OCI-LY3 (cell line): Measurements from ENCODE around the gene PTAR1.
A peak's percentile ranks its signal among the peaks of the same experiment; 100 is the strongest.
"Not testable (repeated sequence)": the region's sequence is repeated elsewhere in the genome, so short reads cannot be mapped to it uniquely, and the experiment has no call there.

Source experiments
- H2AFZ ChIP-seq: fragments of 200-600, 300-600 bp; shearing (Covaris generic); 2 replicates; pipeline ENCODE4 v1.6.0; 2014; ENCODE audit warnings: antibody characterized with exemption, low read depth, low read length
- H3K27ac ChIP-seq: fragments of 200-600, 300-600 bp; sonication (generic); 2 replicates; pipeline ENCODE4 v1.5.1; 2014; ENCODE audit warnings: mild to moderate bottlenecking, low read length, moderate library complexity, mixed read lengths
- H3K27me3 ChIP-seq: fragments of 200-600, 300-600 bp; sonication (generic); 2 replicates; pipeline ENCODE4 v1.6.1; 2014; ENCODE audit warnings: low read depth, low read length, mixed read lengths
- H3K36me3 ChIP-seq: fragments of 200-600, 300-600 bp; sonication (generic); replicated peaks from 2 replicates; pipeline ENCODE3; 2014; ENCODE audit warnings: low read depth, low read length, mixed read lengths
- H3K4me1 ChIP-seq: fragments of 300-600, 200-600 bp; sonication (generic); 2 replicates; pipeline ENCODE4 v1.6.1; 2014; ENCODE audit warnings: low read length, mixed read lengths
- H3K4me2 ChIP-seq: fragments of 200-600, 300-600 bp; sonication (generic); 2 replicates; pipeline ENCODE4 v1.6.1; 2014; ENCODE audit warnings: low read length, mixed read lengths
- H3K4me3 ChIP-seq: fragments of 300-600, 200-600 bp; sonication (generic); 2 replicates; pipeline ENCODE4 v1.5.1; 2014; ENCODE audit warnings: antibody characterized with exemption, mild to moderate bottlenecking, low read length, moderate library complexity
- H3K79me2 ChIP-seq: fragments of 300-600, 200-600 bp; shearing (Covaris generic); 2 replicates; pipeline ENCODE4 v1.6.1; 2014; ENCODE audit warnings: mild to moderate bottlenecking, low read length, mixed read lengths
- H3K9ac ChIP-seq: fragments of 300-600, 200-600 bp; shearing (Covaris generic); 2 replicates; pipeline ENCODE4 v1.6.0; 2014; ENCODE audit warnings: mild to moderate bottlenecking, low read length, moderate library complexity
- H3K9me3 ChIP-seq: fragments of 200-600, 300-600 bp; shearing (Covaris generic); 2 replicates; pipeline ENCODE4 v1.6.1; 2014; ENCODE audit warnings: low read length, mixed read lengths; ENCODE audit not compliant: insufficient read depth
- H4K20me1 ChIP-seq: fragments of 200-600, 300-600 bp; sonication (generic); 2 replicates; pipeline ENCODE4 v1.6.1; 2016; ENCODE audit warnings: low read length, mixed read lengths; ENCODE audit not compliant: insufficient read depth
- EZH2phosphoT487 ChIP-seq: fragments of 200-600 bp; shearing (Covaris generic); IDR thresholded peaks from 2 replicates; pipeline ENCODE4 v1.6.1; 2018; ENCODE audit warnings: antibody characterized with exemption, mixed run types, low read depth
- TF ChIP-seq, protein P1 (sequence below): fragments of 200-600, 300-600 bp; sonication (generic); IDR thresholded peaks from 2 replicates; pipeline ENCODE4 v1.5.1; 2014; ENCODE audit warnings: antibody characterized with exemption, low read length, low read depth

PTAR1 gene

DNA sequence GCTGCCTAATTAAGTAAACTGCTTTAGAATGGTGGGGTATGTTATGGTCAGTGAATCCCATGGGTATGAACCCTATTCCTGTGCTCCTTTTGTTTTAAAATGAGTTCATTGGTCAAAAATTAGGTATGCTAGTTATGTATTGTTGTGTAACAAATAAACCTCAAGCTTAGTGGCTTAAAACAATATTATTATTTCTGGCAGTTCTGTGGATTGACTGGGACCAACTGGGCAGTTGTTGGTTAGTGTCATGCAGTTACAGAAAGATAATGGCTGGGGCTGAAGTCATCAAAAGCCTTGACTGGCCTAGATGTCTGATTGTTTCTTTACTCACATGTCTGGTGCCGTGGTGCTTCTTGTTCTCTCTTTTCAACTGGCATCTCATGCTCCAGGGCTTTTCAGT, 8.9 kb upstream of the PTAR1 start:
- Histone ChIP-seq H3K36me3 (no peaks in the 10 kb centered on the region), H3K27ac (no peak overlapping the region), H3K27me3 (no peaks in the 10 kb centered on the region), H3K4me1 (peaks cover 5% of the 10 kb centered on the region), H3K9me3 (no peaks in the 10 kb centered on the region), H2AFZ (no peak overlapping the region), H3K4me2 (no peak overlapping the region), H3K4me3 (no peak overlapping the region), H3K79me2 (no peaks in the 10 kb centered on the region), H4K20me1 (no peaks in the 10 kb centered on the region), H3K9ac (no peak overlapping the region)
- TF ChIP-seq, protein P1, sequence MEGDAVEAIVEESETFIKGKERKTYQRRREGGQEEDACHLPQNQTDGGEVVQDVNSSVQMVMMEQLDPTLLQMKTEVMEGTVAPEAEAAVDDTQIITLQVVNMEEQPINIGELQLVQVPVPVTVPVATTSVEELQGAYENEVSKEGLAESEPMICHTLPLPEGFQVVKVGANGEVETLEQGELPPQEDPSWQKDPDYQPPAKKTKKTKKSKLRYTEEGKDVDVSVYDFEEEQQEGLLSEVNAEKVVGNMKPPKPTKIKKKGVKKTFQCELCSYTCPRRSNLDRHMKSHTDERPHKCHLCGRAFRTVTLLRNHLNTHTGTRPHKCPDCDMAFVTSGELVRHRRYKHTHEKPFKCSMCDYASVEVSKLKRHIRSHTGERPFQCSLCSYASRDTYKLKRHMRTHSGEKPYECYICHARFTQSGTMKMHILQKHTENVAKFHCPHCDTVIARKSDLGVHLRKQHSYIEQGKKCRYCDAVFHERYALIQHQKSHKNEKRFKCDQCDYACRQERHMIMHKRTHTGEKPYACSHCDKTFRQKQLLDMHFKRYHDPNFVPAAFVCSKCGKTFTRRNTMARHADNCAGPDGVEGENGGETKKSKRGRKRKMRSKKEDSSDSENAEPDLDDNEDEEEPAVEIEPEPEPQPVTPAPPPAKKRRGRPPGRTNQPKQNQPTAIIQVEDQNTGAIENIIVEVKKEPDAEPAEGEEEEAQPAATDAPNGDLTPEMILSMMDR = no peak
- TF ChIP-seq EZH2phosphoT487 = no peak

DNA sequence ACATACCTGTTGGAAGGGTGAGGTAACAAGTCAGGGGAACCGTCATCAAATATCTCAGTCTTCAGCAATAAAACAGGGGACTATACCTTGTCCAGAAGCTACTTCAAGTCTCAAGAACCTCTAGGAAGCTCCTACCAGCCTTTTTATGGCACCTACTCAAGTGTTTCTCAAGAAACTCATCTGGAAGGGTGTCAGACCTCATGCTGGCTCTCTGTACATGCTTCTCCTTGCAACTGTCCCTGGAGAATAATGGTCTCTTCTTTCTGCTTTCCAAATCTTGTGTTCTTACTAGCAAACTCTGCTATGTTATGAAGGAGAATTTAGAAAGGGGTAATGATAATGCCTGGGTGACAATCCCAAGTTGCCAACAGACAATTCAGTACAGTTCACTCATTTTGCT, 8.3 kb upstream of the PTAR1 start:
- no peak overlapping the region for H2AFZ ChIP-seq
- peaks cover 5% of the 10 kb centered on the region for H3K4me1 ChIP-seq
- no peaks in the 10 kb centered on the region for H3K79me2 ChIP-seq
- H3K9me3 ChIP-seq = no peaks in the 10 kb centered on the region
- H3K4me3 ChIP-seq = no peak overlapping the region
- H3K36me3 ChIP-seq = no peaks in the 10 kb centered on the region
- H3K27me3 ChIP-seq = no peaks in the 10 kb centered on the region
- TF ChIP-seq, protein P1 = no peak
- no peak overlapping the region for H3K27ac ChIP-seq
- no peaks in the 10 kb centered on the region for H4K20me1 ChIP-seq
- H3K9ac ChIP-seq = no peak overlapping the region
- H3K4me2 ChIP-seq = no peak overlapping the region

DNA sequence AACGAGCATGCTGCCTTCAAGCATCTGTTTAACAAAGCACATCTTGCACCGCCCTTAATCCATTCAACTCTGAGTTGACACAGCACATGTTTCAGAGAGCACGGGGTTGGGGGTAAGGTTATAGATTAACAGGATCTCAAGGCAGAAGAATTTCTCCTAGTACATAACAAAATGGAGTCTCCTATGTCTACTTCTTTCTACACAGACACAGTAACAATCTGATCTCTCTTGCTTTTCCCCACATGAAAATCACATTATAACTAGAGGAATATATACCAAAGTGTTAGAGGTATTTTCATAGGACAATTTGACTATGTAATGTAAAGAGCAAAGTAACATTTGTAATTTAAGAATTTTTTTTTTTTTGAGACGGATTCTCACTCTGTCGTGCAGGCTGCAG, 4.1 kb upstream of the PTAR1 start:
- 0 out of 2 replicates have a peak overlapping the region, but pooled peaks have one; percentile 32 for H3K4me3 ChIP-seq
- H3K27ac ChIP-seq, H3K9me3 ChIP-seq, H4K20me1 ChIP-seq, H3K4me1 ChIP-seq, H3K79me2 ChIP-seq, H3K27me3 ChIP-seq, H3K36me3 ChIP-seq, H3K9ac ChIP-seq: not testable (repeated sequence)
- peak overlapping the region; percentile 25 for H3K4me2 ChIP-seq
- peak overlapping the region; percentile 71; the same call in 1 of the 2 replicates for H2AFZ ChIP-seq

DNA sequence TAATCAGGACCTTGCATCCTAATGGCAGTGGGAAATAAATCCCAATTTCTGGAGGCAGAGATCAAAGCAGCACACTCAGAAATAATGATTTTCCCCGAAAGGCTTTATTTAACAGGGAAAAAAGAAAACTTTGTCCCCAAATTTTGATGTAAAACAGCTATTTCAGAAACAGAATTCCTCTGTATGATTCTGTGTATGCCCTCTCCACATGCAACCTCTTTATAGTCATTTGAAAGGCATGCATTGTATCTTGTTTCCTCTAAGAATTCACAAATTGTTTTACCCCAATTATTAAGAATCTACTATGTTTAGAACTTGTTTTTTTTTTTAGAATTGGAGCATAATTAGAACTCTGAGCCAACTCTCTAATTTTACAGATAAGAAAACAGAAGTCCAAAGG, 2.7 kb upstream of the PTAR1 start:
- H3K9ac ChIP-seq = no peak overlapping the region
- peaks cover 12% of the 10 kb centered on the region for H3K4me1 ChIP-seq
- H3K4me3 ChIP-seq = no peak overlapping the region
- H3K4me2 ChIP-seq = no peak overlapping the region
- TF ChIP-seq, protein P1 = no peak
- no peak for TF ChIP-seq EZH2phosphoT487
- H3K27ac ChIP-seq = no peak overlapping the region
- no peaks in the 10 kb centered on the region for H3K9me3 ChIP-seq
- peaks cover 20% of the 10 kb centered on the region for H3K79me2 ChIP-seq
- H3K27me3 ChIP-seq = no peaks in the 10 kb centered on the region
- H4K20me1 ChIP-seq = 0 out of 2 replicates have a peak, but pooled peaks cover 3% of the 10 kb centered on the region
- H3K36me3 ChIP-seq = peaks cover 8% of the 10 kb centered on the region
- H2AFZ ChIP-seq = no peak overlapping the region

DNA sequence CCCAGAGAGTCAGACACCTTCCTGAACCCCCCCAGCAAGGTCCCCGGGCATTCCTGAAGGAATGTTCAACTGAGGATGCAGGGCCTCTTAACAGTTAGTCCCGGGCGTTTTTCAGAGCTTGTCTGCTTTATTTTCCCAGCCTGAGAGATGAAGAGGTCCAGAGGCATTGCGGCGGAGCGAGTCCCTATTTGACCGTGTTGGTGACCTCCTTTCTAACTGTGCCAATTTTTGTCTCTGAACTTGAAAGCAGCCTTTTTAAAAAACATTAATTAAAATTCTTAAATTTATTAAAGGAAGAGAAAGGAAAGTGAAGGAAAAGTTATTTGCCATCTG, 433 bp upstream of the PTAR1 start:
- H3K4me1 ChIP-seq = peaks cover 12% of the 10 kb centered on the region
- H4K20me1 ChIP-seq = 0 out of 2 replicates have a peak, but pooled peaks cover 7% of the 10 kb centered on the region
- H3K4me2 ChIP-seq = peak overlapping the region; percentile 88
- peak overlapping the region; percentile 94 for H3K4me3 ChIP-seq
- H3K9me3 ChIP-seq = no peaks in the 10 kb centered on the region
- peak overlapping the region; percentile 85 for H3K27ac ChIP-seq
- TF ChIP-seq EZH2phosphoT487 = no peak
- TF ChIP-seq, protein P1 = no peak
- H2AFZ ChIP-seq = peak overlapping the region; percentile 81
- H3K9ac ChIP-seq = peak overlapping the region; percentile 90
- H3K27me3 ChIP-seq = no peaks in the 10 kb centered on the region
- peaks cover 41% of the 10 kb centered on the region for H3K79me2 ChIP-seq
- H3K36me3 ChIP-seq = peaks cover 10% of the 10 kb centered on the region
